SIG-M5 treated with dmso at 0.1 percent for 504 hours (cell line): ENCODE measurements around the gene DPRX.

Source experiments
- DNase-seq: peaks from one replicate; lab custom pipeline; 2025; ENCODE audit not compliant: unreplicated experiment; lab: John Stamatoyannopoulos, UW

Gene DPRX

GRCh38 chr19:53631949-53632407 is at the start of gene DPRX:
Gene DPRX (plus strand): TSS chr19:53631999. CDS start chr19:53632107, 108 bp downstream.
- no peak for DNase-seq

GRCh38 chr19:53583181-53583580 is 48.6 kb upstream of the DPRX start:
- DNase-seq: no peak

- DNase-seq: no peak
Measured at GRCh38 chr19:53586277-53586691, 45.5 kb upstream of the DPRX start.

DNA sequence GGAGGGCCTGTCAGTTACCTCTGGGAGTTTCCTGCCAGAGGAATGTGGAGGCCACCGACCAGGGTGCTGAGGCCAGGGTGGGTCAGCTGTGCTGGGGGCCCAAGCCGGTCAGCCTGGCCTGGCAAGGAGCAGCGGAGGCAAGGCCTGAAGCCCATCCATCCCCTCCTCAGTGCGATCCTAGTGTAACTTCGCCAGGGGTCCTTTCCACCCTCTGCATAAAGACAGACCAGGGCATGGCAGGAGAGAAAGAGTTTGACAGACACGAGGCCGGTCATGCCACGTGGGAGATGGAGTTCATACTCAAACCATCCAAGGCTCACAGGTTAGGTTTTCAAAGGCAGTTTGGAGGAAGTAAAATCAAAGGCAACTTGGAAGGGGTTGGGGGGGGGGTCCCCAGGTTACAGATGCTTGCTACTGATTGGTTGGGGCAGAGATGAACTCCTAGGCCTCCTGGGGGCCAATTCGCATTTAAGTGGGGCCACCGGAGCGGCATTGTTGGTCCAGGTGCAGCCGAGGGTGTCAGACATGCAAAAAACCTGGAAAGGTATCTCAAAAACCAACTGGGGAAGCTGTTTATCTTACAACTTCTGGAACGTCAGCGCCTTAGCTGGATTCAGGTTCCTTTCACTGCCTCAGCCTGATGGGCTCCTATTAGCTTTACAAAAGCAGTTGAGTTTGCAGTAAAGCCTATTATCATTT is 36.8 kb upstream of the DPRX start:
- DNase-seq: no peak

- no peak for DNase-seq
Measured at GRCh38 chr19:53595510-53595867, 36.3 kb upstream of the DPRX start.

DNA sequence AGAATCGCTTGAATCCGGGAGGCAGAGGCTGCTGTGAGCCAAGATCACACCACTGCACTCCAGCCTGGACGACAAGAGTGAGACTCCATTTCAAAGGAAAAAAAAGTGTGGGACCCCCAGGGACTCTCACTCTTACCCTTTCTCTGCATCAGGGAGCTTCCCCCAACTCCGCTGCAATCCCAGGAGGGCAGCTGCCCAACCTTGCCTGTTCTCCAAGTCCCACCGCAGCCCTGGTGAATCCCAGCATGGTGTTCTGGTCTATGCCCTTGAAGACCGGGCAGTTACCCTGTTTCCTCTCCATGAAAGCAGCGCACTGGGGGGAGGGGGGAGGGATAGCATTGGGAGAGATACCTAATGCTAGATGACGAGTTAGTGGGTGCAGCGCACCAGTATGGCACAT is 35.7 kb upstream of the DPRX start:
- DNase-seq: no peak

- no peak for DNase-seq
Measured at GRCh38 chr19:53597023-53597422, 34.8 kb upstream of the DPRX start.

DNA sequence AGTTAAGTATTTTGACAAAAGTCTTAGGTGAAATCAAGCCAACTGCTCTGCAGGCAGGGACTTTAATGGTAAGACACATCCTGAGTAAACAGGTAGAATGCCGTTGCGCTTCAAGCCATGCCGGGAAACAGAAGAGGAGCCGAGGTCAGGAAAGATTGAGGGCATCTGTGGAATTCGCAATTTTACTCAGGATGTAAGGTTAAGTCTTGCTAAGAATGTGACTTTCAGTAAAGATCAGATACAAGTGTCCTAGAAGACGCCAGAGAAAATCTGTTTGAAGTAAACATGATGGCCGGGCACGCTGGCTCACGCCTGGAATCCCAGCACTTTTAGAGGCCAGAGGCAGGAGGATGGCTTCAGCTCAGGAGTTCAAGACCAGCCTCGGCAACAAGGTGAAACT is 33.4 kb upstream of the DPRX start:
- no peak for DNase-seq

DNA sequence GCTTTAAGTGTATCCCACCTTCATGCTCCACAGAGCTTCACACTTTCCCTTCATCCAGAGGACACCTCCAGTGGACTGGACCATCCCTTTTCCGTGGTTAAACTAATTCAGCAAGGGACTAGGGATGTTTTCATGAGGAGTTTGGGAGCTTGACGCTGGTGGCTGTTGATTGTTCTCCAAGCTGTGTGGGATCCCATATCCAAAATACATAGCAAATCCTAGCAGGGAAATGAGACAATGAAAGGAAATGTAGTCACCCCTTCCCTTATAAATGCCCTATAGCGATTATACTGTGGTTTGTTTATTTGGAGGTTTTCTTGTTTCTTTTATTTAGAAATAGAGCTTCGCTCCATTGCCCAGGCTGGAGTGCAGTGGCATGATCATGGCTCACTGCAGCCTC is 31.6 kb upstream of the DPRX start:
- no peak for DNase-seq

- no peak for DNase-seq
Measured at GRCh38 chr19:53606031-53606430, 25.8 kb upstream of the DPRX start.

- no peak for DNase-seq
Measured at GRCh38 chr19:53608381-53608780, 23.4 kb upstream of the DPRX start.

GRCh38 chr19:53612762-53613526 is 18.9 kb upstream of the DPRX start:
- peak; percentile 33 for DNase-seq

DNA sequence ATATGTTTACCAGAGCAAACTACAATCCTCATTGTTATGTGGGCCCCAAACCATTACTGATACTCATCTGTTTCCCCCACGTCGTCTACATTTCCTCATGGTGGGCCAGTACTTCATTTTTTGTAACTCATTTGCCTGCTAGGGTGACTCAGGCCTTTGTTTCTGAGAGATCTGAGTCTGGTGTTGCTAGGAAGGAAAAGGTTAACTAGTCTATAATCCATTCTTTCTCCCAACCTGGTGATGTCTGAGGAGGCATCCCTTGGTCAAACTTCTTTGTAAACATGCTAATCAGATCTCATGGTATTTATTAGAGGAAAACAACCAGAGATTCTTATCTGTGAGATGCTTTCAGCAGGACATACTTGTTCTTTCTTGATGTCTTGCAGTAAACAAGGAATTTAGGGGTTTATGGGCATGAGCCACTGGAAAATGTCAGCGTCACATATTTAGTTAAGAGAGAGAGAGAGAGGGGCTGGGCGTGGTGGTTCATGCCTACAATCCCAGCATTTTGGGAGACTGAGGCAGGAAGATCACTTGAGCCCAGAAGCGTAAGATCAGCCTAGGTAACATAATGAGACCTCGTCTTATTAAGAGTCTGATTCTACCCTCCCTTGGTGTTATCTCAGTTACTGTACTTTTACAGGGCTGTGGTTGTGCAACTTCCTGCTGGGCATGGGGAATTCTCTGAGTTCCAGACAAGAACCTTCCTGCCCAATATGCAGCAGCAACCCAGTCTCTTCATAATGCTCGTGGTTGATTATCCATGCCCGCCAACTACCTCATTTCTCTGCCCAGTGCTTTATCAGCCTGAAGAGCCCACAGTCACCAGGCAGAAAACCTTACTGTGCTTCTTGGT is 9.7 kb upstream of the DPRX start:
- peak; percentile 16 for DNase-seq

DNA sequence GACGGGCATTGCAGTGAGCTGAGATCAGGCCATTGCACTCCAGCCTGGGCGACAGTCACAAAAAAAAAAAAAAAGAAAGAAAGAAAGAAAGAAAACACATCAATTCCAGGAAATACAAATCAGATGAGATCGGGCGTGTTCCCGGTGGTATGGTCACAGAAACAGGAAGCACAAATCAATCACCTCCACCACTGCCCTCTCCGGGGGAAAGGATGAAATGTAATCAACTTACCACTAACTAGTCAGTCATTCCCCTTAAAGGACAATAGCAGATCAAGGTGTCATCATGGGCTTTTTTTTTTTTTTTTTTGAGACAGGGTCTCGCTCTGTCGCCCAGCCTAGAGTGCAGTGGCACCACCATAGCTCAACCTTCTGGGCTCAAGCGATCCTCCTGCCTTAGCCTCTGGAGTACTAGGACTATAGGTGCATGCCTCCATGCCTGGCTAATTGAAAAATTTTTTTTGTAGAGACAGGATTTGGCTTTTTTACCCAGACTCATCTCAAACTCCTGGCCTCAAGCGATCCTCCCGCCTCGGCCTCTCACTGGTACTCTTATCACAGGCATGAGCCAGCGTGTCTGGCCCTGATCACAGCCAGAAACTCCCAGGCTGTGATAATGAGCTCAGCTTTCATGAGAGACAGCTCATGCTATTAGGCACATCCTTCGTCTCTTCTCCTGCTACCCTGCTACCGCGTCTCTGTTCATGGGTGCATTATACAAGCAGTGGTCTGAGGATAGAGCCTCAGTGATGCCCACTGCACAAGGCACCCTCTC is 6.8 kb upstream of the DPRX start:
- DNase-seq: no peak

GRCh38 chr19:53626486-53626885 is 5.3 kb upstream of the DPRX start:
- DNase-seq: no peak

GRCh38 chr19:53626976-53627375 is 4.8 kb upstream of the DPRX start:
- no peak for DNase-seq

DNA sequence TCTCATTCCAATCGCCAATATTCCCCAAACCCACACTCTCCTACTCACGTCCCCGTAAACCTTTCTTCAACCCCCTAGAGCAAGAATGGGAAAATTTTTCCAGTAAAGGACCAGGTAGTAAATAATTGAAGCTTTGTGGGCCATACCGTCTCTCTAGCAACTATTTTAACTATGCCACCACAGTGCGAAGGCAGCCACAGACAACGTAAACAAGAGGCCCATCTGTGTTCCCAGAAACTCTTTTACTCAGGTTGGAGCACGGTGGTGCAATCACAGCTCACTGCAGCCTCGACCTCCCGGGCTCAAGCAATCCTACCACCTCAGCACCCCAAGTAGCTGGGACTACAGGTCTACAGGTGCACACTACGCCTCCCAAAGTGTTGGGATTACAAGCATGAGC is 3.0 kb downstream of the DPRX start:
- no peak for DNase-seq

GRCh38 chr19:53639471-53639870 is 7.7 kb downstream of the DPRX start:
- no peak for DNase-seq

GRCh38 chr19:53642381-53643099 is 10.7 kb downstream of the DPRX start:
- DNase-seq: peak; percentile 11
